ENCODE results near the gene BDKRB1. TPM values are rescaled to one million over a fixed set of nuclear protein-coding genes. Genes with fewer than 3 reads are reported as not detected.

The BDKRB1 gene
- total and polyA plus RNA-seq, 9 of the 15 experiments (the other 6 are each of a cell fraction or from before 2014, with no cell fraction given), result 0.06 to 0.23 (median 0.09) TPM; not detected in 1

- Histone ChIP-seq H3K9ac (ENCODE audit: insufficient read depth in 1 of 2, low read depth in 2 of 2, low read length in 2 of 2) (no peak overlapping the region), H3K9me3 (replicated peaks; ENCODE audit: control insufficient read depth, insufficient read depth, low read depth, low read length) (no peaks in the 10 kb centered on the region), H3K79me2 (ENCODE audit: control insufficient read depth, insufficient read depth, low read length) (no peaks in the 10 kb centered on the region), H3K4me2 (ENCODE audit: insufficient read depth, low read length) (no peak overlapping the region), H3K27me3 (ENCODE audit: control insufficient read depth in 2 of 2, insufficient read depth in 2 of 2, low read length in 2 of 2) (peaks cover 7 to 9% of the 10 kb centered on the region in 2 experiments; a peak in 2 of 5 replicates), H3K36me3 (ENCODE audit: control insufficient read depth, insufficient read depth, low read length) (no peaks in the 10 kb centered on the region), H3K27ac (ENCODE audit: extremely low read depth, low read depth, low read length) (no peak overlapping the region), H3K4me3 (no peak overlapping the region), H3K9me1 (ENCODE audit: control insufficient read depth, insufficient read depth, low read length) (no peaks in the 10 kb centered on the region), H2AFZ (ENCODE audit: low read depth, low read length) (no peak overlapping the region), H3K4me1 (replicated peaks in 1 of 2; ENCODE audit: control insufficient read depth in 2 of 2, insufficient read depth in 2 of 2, low read length in 2 of 2) (peaks cover 0 to 7% of the 10 kb centered on the region in 2 experiments; a peak in 2 of 5 replicates), H4K20me1 (replicated peaks; ENCODE audit: control insufficient read depth, insufficient read depth, low read length) (no peaks in the 10 kb centered on the region)
- WGBS (ENCODE audit: insufficient coverage, low coverage, missing lambda C conversion rate), result 6% methylated on average over 3 of the region's 3 CpGs
- CTCF ChIA-PET (ENCODE audit: low intra/inter-chr PET ratio), result no interaction called here
- DNase-seq (ENCODE audit: extremely low read depth in 1 of 4, low spot score in 3 of 4) (no peak), FAIRE-seq (no peak), ATAC-seq (no peak)
- POLR2A ChIA-PET, result no interaction called here
- intact Hi-C loops (cut with micrococcal nuclease) (no loop called here), in situ Hi-C loops (cut with MboI) (loop anchor here (25.0 kb wide), 1 partner anchor 688 kb away; no protein-coding TSS in a partner anchor)
- BruUV-seq (replicated peaks), result no TSS peak
- TF ChIP-seq RREB1 (CRISPR knock-in tag; IDR thresholded peaks at IDR 0.05) (no peak), POLR3G (IDR thresholded peaks at IDR 0.05; ENCODE audit: extremely low read depth, insufficient read length, insufficient replicate concordance) (no peak), PML (IDR thresholded peaks at IDR 0.05; ENCODE audit: low read length) (no peak), CEBPB (tag; IDR thresholded peaks at IDR 0.05) (no peak), SAP30 (IDR thresholded peaks at IDR 0.05; ENCODE audit: borderline replicate concordance, insufficient read depth, low read depth, low read length, poor library complexity, severe bottlenecking) (no peak), CBX5 (IDR thresholded peaks at IDR 0.05; ENCODE audit: borderline replicate concordance, low read depth) (no peak), CC2D1A (IDR thresholded peaks at IDR 0.05) (no peak), KDM2B (CRISPR knock-in tag; IDR thresholded peaks at IDR 0.05) (no peak), PRPF4 (IDR thresholded peaks at IDR 0.05; ENCODE audit: insufficient read depth, low read depth, low read length, poor library complexity, severe bottlenecking) (no peak), UBTF (IDR thresholded peaks at IDR 0.05; ENCODE audit: borderline replicate concordance in 1 of 2, low read depth in 2 of 2, low read length in 2 of 2) (no peak), CTCF (IDR thresholded peaks at IDR 0.05 in 2 of 3, conservative IDR thresholded peaks at IDR 0.05 in 1 of 3; ENCODE audit: insufficient read depth in 2 of 3, low read depth in 1 of 3, low read length in 3 of 3) (no peak), SIN3B (IDR thresholded peaks at IDR 0.05; ENCODE audit: low read depth) (no peak), ZBTB17 (CRISPR knock-in tag; IDR thresholded peaks at IDR 0.05) (no peak)
Observed at GRCh38 chr14:96250485-96250884, 5.5 kb upstream of the BDKRB1 start.
